ENCODE data around the gene SIL1.

Gene SIL1

GRCh38 chr5:138930371-138931097 is 267.6 kb downstream of the SIL1 start:
- Histone ChIP-seq H3K36me3 (ENCODE audit: control insufficient read depth in 1 of 2, insufficient read depth in 2 of 2, low read depth in 1 of 2, low read length in 2 of 2) (peaks cover 82 to 94% of the 10 kb centered on the region in 2 experiments), H3K4ac (ENCODE audit: low read depth in 1 of 2, low read length in 2 of 2) (no peak overlapping the region), H3K79me1 (replicated peaks; ENCODE audit: low read length, poor library complexity, severe bottlenecking) (peaks cover 44% of the 10 kb centered on the region), H2AFZ (ENCODE audit: low read depth, low read length) (no peak overlapping the region), H3K14ac (ENCODE audit: low read length in 2 of 2) (no peak overlapping the region), H3K27me3 (ENCODE audit: control insufficient read depth in 1 of 2, insufficient read depth in 1 of 2, low read length in 2 of 2) (no peaks in the 10 kb centered on the region), H2AK5ac (ENCODE audit: low read length, severe bottlenecking) (no peak overlapping the region), H3K27ac (ENCODE audit: low read length, poor library complexity, severe bottlenecking) (no peak overlapping the region), H2BK15ac (ENCODE audit: low read depth, poor library complexity, severe bottlenecking) (no peak overlapping the region), H2BK12ac (ENCODE audit: low read length in 2 of 2) (no peak overlapping the region), H2BK5ac (ENCODE audit: low read depth, low read length, poor library complexity, severe bottlenecking) (no peak overlapping the region), H3K9ac (ENCODE audit: low read length) (no peak overlapping the region), H3K9me3 (ENCODE audit: control insufficient read depth, low read length) (no peaks in the 10 kb centered on the region), H3K23ac (ENCODE audit: low read length in 2 of 2) (no peak overlapping the region), H4K91ac (ENCODE audit: low read length) (no peak overlapping the region), H3K4me1 (ENCODE audit: control insufficient read depth, insufficient read depth, low read depth, low read length) (peaks cover 7% of the 10 kb centered on the region), H4K8ac (ENCODE audit: low read length) (no peak overlapping the region), H3K4me3 (ENCODE audit: insufficient read depth in 1 of 2, low read depth in 1 of 2, low read length in 2 of 2) (no peak overlapping the region), H3K4me2 (ENCODE audit: low read length, poor library complexity, severe bottlenecking) (no peak overlapping the region), H3K18ac (ENCODE audit: low read depth in 1 of 2, low read length in 2 of 2) (no peak overlapping the region), H2BK120ac (ENCODE audit: low read depth, low read length) (no peak overlapping the region)
- WGBS: 93% methylated on average over 10 of the region's 10 CpGs
- no peak for DNase-seq

GRCh38 chr5:138929571-138929955 is 268.6 kb downstream of the SIL1 start:
- no peak overlapping the region for H3K27ac ChIP-seq (ENCODE audit: low read length, poor library complexity, severe bottlenecking)
- no peak overlapping the region for H2BK15ac ChIP-seq (ENCODE audit: low read depth, poor library complexity, severe bottlenecking)
- H2AFZ ChIP-seq (ENCODE audit: low read depth, low read length): no peak overlapping the region
- no peak overlapping the region for H2BK12ac ChIP-seq (ENCODE audit: low read length in 2 of 2)
- peaks cover 46% of the 10 kb centered on the region for H3K79me1 ChIP-seq (replicated peaks; ENCODE audit: low read length, poor library complexity, severe bottlenecking)
- no peak overlapping the region for H3K23ac ChIP-seq (ENCODE audit: low read length in 2 of 2)
- no peaks in the 10 kb centered on the region for H3K27me3 ChIP-seq (ENCODE audit: control insufficient read depth in 1 of 2, insufficient read depth in 1 of 2, low read length in 2 of 2)
- no peak overlapping the region for H3K9ac ChIP-seq (ENCODE audit: low read length)
- no peak overlapping the region for H3K4me2 ChIP-seq (ENCODE audit: low read length, poor library complexity, severe bottlenecking)
- no peak for DNase-seq
- peaks cover 80 to 94% of the 10 kb centered on the region in 2 experiments for H3K36me3 ChIP-seq (ENCODE audit: control insufficient read depth in 1 of 2, insufficient read depth in 2 of 2, low read depth in 1 of 2, low read length in 2 of 2)
- H3K4ac ChIP-seq (ENCODE audit: low read depth in 1 of 2, low read length in 2 of 2): no peak overlapping the region
- WGBS: 98% methylated on average over 3 of the region's 4 CpGs
- no peak overlapping the region for H2BK120ac ChIP-seq (ENCODE audit: low read depth, low read length)
- no peak overlapping the region for H3K18ac ChIP-seq (ENCODE audit: low read depth in 1 of 2, low read length in 2 of 2)
- H2BK5ac ChIP-seq (ENCODE audit: low read depth, low read length, poor library complexity, severe bottlenecking): no peak overlapping the region
- no peak overlapping the region for H4K8ac ChIP-seq (ENCODE audit: low read length)
- H3K4me1 ChIP-seq (ENCODE audit: control insufficient read depth, insufficient read depth, low read depth, low read length): peaks cover 7% of the 10 kb centered on the region
- H4K91ac ChIP-seq (ENCODE audit: low read length): no peak overlapping the region
- H3K9me3 ChIP-seq (ENCODE audit: control insufficient read depth, low read length): no peaks in the 10 kb centered on the region
- no peak overlapping the region for H3K4me3 ChIP-seq (ENCODE audit: insufficient read depth in 1 of 2, low read depth in 1 of 2, low read length in 2 of 2)
- H2AK5ac ChIP-seq (ENCODE audit: low read length, severe bottlenecking): no peak overlapping the region
- no peak overlapping the region for H3K14ac ChIP-seq (ENCODE audit: low read length in 2 of 2)

- H3K36me3 ChIP-seq (ENCODE audit: control insufficient read depth in 1 of 2, insufficient read depth in 2 of 2, low read depth in 1 of 2, low read length in 2 of 2): peaks cover 73 to 82% of the 10 kb centered on the region in 2 experiments
- H3K14ac ChIP-seq (ENCODE audit: low read length in 2 of 2): no peak overlapping the region
- H2BK5ac ChIP-seq (ENCODE audit: low read depth, low read length, poor library complexity, severe bottlenecking): no peak overlapping the region
- no peak for DNase-seq
- peaks cover 7% of the 10 kb centered on the region for H3K4me1 ChIP-seq (ENCODE audit: control insufficient read depth, insufficient read depth, low read depth, low read length)
- H3K4me3 ChIP-seq (ENCODE audit: insufficient read depth in 1 of 2, low read depth in 1 of 2, low read length in 2 of 2): no peak overlapping the region
- H3K79me1 ChIP-seq (replicated peaks; ENCODE audit: low read length, poor library complexity, severe bottlenecking): peaks cover 54% of the 10 kb centered on the region
- H2BK120ac ChIP-seq (ENCODE audit: low read depth, low read length): no peak overlapping the region
- H3K4ac ChIP-seq (ENCODE audit: low read depth in 1 of 2, low read length in 2 of 2): no peak overlapping the region
- no peak overlapping the region for H2AK5ac ChIP-seq (ENCODE audit: low read length, severe bottlenecking)
- H2AFZ ChIP-seq (ENCODE audit: low read depth, low read length): no peak overlapping the region
- no peak overlapping the region for H2BK12ac ChIP-seq (ENCODE audit: low read length in 2 of 2)
- H3K9me3 ChIP-seq (ENCODE audit: control insufficient read depth, low read length): no peaks in the 10 kb centered on the region
- no peak overlapping the region for H3K23ac ChIP-seq (ENCODE audit: low read length in 2 of 2)
- H3K18ac ChIP-seq (ENCODE audit: low read depth in 1 of 2, low read length in 2 of 2): no peak overlapping the region
- H3K27ac ChIP-seq (ENCODE audit: low read length, poor library complexity, severe bottlenecking): no peak overlapping the region
- H4K91ac ChIP-seq (ENCODE audit: low read length): no peak overlapping the region
- no peaks in the 10 kb centered on the region for H3K27me3 ChIP-seq (ENCODE audit: control insufficient read depth in 1 of 2, insufficient read depth in 1 of 2, low read length in 2 of 2)
- H3K9ac ChIP-seq (ENCODE audit: low read length): no peak overlapping the region
- H2BK15ac ChIP-seq (ENCODE audit: low read depth, poor library complexity, severe bottlenecking): no peak overlapping the region
- H4K8ac ChIP-seq (ENCODE audit: low read length): no peak overlapping the region
- 96% methylated on average over 7 of the region's 7 CpGs for WGBS
- H3K4me2 ChIP-seq (ENCODE audit: low read length, poor library complexity, severe bottlenecking): no peak overlapping the region
Measured at GRCh38 chr5:138927979-138928378, 270.2 kb downstream of the SIL1 start.

- Histone ChIP-seq H4K91ac (ENCODE audit: low read length) (no peak overlapping the region), H2BK15ac (ENCODE audit: low read depth, poor library complexity, severe bottlenecking) (no peak overlapping the region), H3K36me3 (ENCODE audit: control insufficient read depth in 1 of 2, insufficient read depth in 2 of 2, low read depth in 1 of 2, low read length in 2 of 2) (peaks cover 69 to 78% of the 10 kb centered on the region in 2 experiments), H2AFZ (ENCODE audit: low read depth, low read length) (no peak overlapping the region), H3K14ac (ENCODE audit: low read length in 2 of 2) (no peak overlapping the region), H3K9me3 (ENCODE audit: control insufficient read depth, low read length) (no peaks in the 10 kb centered on the region), H3K79me1 (replicated peaks; ENCODE audit: low read length, poor library complexity, severe bottlenecking) (peaks cover 52% of the 10 kb centered on the region), H3K27me3 (ENCODE audit: control insufficient read depth in 1 of 2, insufficient read depth in 1 of 2, low read length in 2 of 2) (no peaks in the 10 kb centered on the region), H4K8ac (ENCODE audit: low read length) (no peak overlapping the region), H3K23ac (ENCODE audit: low read length in 2 of 2) (no peak overlapping the region), H2BK12ac (ENCODE audit: low read length in 2 of 2) (no peak overlapping the region), H2BK120ac (ENCODE audit: low read depth, low read length) (no peak overlapping the region), H2BK5ac (ENCODE audit: low read depth, low read length, poor library complexity, severe bottlenecking) (no peak overlapping the region), H2AK5ac (ENCODE audit: low read length, severe bottlenecking) (no peak overlapping the region), H3K4me3 (ENCODE audit: insufficient read depth in 1 of 2, low read depth in 1 of 2, low read length in 2 of 2) (no peak overlapping the region), H3K27ac (ENCODE audit: low read length, poor library complexity, severe bottlenecking) (no peak overlapping the region), H3K4me2 (ENCODE audit: low read length, poor library complexity, severe bottlenecking) (no peak overlapping the region), H3K4ac (ENCODE audit: low read depth in 1 of 2, low read length in 2 of 2) (no peak overlapping the region), H3K4me1 (ENCODE audit: control insufficient read depth, insufficient read depth, low read depth, low read length) (peaks cover 8% of the 10 kb centered on the region), H3K9ac (ENCODE audit: low read length) (no peak overlapping the region), H3K18ac (ENCODE audit: low read depth in 1 of 2, low read length in 2 of 2) (no peak overlapping the region)
- WGBS: 98% methylated on average over 8 of the region's 8 CpGs
- no peak for DNase-seq
Measured at GRCh38 chr5:138927544-138927943, 270.6 kb downstream of the SIL1 start.

Measured in mesenchymal stem cell (in vitro differentiated cells and primary cell).